H9 (cell line): ENCODE data around the gene MED13L. TPM values are rescaled to one million over a fixed set of nuclear protein-coding genes. Genes with fewer than 3 reads are reported as not detected.

Source experiments
- DNase-seq: peaks from one replicate; pipeline ENCODE4 v3.0.0-alpha.2; 2017
- H2AFZ ChIP-seq: one replicate; pipeline ENCODE4 v1.6.1; 2013; ENCODE audit warnings: mild to moderate bottlenecking, low read length, control low read depth, moderate library complexity
- H2AK5ac ChIP-seq: 2 replicates; pipeline ENCODE4 v1.6.1; 2013; ENCODE audit warnings: low read length, control low read depth, mixed read lengths; ENCODE audit not compliant: insufficient read length
- H2BK120ac ChIP-seq: one replicate; pipeline ENCODE4 v1.6.1; 2013; ENCODE audit warnings: low read depth, mild to moderate bottlenecking, low read length, control low read depth, inconsistent platforms; ENCODE audit not compliant: poor library complexity, severe bottlenecking
- H2BK12ac ChIP-seq: 2 replicates; pipeline ENCODE4 v1.6.1; 2013; ENCODE audit warnings: low read length, control low read depth, mixed read lengths, low read depth; ENCODE audit not compliant: insufficient read length
- H2BK15ac ChIP-seq: 2 replicates; pipeline ENCODE4 v1.6.1; 2013; ENCODE audit warnings: low read depth, low read length, control low read depth
- H2BK20ac ChIP-seq: one replicate; pipeline ENCODE4 v1.6.1; 2013; ENCODE audit warnings: low read depth, mild to moderate bottlenecking, low read length, control low read depth, inconsistent platforms; ENCODE audit not compliant: poor library complexity, severe bottlenecking
- H2BK5ac ChIP-seq: 2 replicates; pipeline ENCODE4 v1.6.1; 2013; ENCODE audit warnings: low read length, control low read depth, mixed read lengths; ENCODE audit not compliant: insufficient read length
- H3K14ac ChIP-seq: 2 replicates; pipeline ENCODE4 v1.6.1; 2013; ENCODE audit warnings: low read length, control low read depth; ENCODE audit not compliant: insufficient read depth
- H3K18ac ChIP-seq: 2 replicates; pipeline ENCODE4 v1.6.1; 2013; ENCODE audit warnings: low read depth, mild to moderate bottlenecking, mixed read lengths, low read length, control low read depth; ENCODE audit not compliant: insufficient read length
- H3K23ac ChIP-seq: 2 replicates; pipeline ENCODE4 v1.6.1; 2013; ENCODE audit warnings: low read length, control low read depth, mixed read lengths, low read depth; ENCODE audit not compliant: insufficient read length
- H3K23me2 ChIP-seq: 2 replicates; pipeline ENCODE4 v1.6.1; 2013; ENCODE audit warnings: low read depth, mild to moderate bottlenecking, mixed read lengths, low read length, control low read depth; ENCODE audit not compliant: insufficient read length, poor library complexity, severe bottlenecking
- H3K27ac ChIP-seq: 2 replicates; pipeline ENCODE4 v1.5.1; 2013; ENCODE audit warnings: low read length, control low read depth, mixed read lengths, low read depth; ENCODE audit not compliant: insufficient read length
- H3K27me3 ChIP-seq: 2 replicates; pipeline ENCODE4 v1.6.1; 2013; ENCODE audit warnings: low read length, control low read depth, inconsistent platforms; ENCODE audit not compliant: insufficient read depth
- H3K4ac ChIP-seq: 2 replicates; pipeline ENCODE4 v1.6.1; 2013; ENCODE audit warnings: low read depth, mild to moderate bottlenecking, control low read depth, inconsistent platforms, low read length, moderate library complexity
- H3K4me1 ChIP-seq: 2 replicates; pipeline ENCODE4 v1.6.1; 2013; ENCODE audit warnings: low read length, control low read depth, inconsistent platforms; ENCODE audit not compliant: insufficient read depth
- H3K4me2 ChIP-seq: 2 replicates; pipeline ENCODE4 v1.6.1; 2013; ENCODE audit warnings: low read length, control low read depth, mixed read lengths; ENCODE audit not compliant: insufficient read length, insufficient read depth
- H3K56ac ChIP-seq: 2 replicates; pipeline ENCODE4 v1.6.1; 2013; ENCODE audit warnings: low read depth, mild to moderate bottlenecking, mixed read lengths, low read length, control low read depth; ENCODE audit not compliant: insufficient read length
- H3K79me1 ChIP-seq: 2 replicates; pipeline ENCODE4 v1.6.1; 2013; ENCODE audit warnings: low read depth, mild to moderate bottlenecking, moderate library complexity, low read length, control low read depth, inconsistent platforms; ENCODE audit not compliant: insufficient read depth, poor library complexity, severe bottlenecking
- H3K79me2 ChIP-seq: 2 replicates; pipeline ENCODE4 v1.6.1; 2013; ENCODE audit warnings: low read length, control low read depth, inconsistent platforms; ENCODE audit not compliant: insufficient read depth
- H3K9ac ChIP-seq: 2 replicates; pipeline ENCODE4 v1.6.1; 2013; ENCODE audit warnings: low read length, control low read depth, mixed read lengths; ENCODE audit not compliant: insufficient read length; ENCODE audit errors: extremely low read depth
- H3K9me3 ChIP-seq: one replicate; pipeline ENCODE4 v1.6.1; 2013; ENCODE audit warnings: low read depth, low read length, inconsistent platforms; ENCODE audit not compliant: control insufficient read depth
- H3T11ph ChIP-seq: one replicate; pipeline ENCODE4 v1.6.1; 2013; ENCODE audit warnings: mild to moderate bottlenecking, low read length, control low read depth, inconsistent platforms
- H4K20me1 ChIP-seq: one replicate; pipeline ENCODE4 v1.6.1; 2013; ENCODE audit not compliant: control insufficient read depth, insufficient read length, insufficient read depth
- H4K5ac ChIP-seq: 2 replicates; pipeline ENCODE4 v1.6.1; 2013; ENCODE audit warnings: low read depth, mild to moderate bottlenecking, mixed read lengths, low read length, control low read depth; ENCODE audit not compliant: insufficient read length
- H4K8ac ChIP-seq: replicated peaks from 2 replicates; pipeline ENCODE4 v1.6.1; 2013; ENCODE audit warnings: low read length, control low read depth, mixed read lengths, low read depth; ENCODE audit not compliant: insufficient read length
- H4K91ac ChIP-seq: 2 replicates; pipeline ENCODE4 v1.6.1; 2013; ENCODE audit warnings: low read depth, mild to moderate bottlenecking, moderate library complexity, mixed read lengths, low read length, control low read depth; ENCODE audit not compliant: insufficient read length
- H3K27ac Mint-ChIP-seq, 3 experiments: 2 replicates in 2 of 3; 3 replicates in 1 of 3; pipeline ENCODE4 v1.8.0; 2020 to 2021; ENCODE audit warnings: mixed read lengths in 3 of 3, mild to moderate bottlenecking in 1 of 3, moderate library complexity in 1 of 3
- H3K27me3 Mint-ChIP-seq: 2 replicates; pipeline ENCODE4 v1.8.0; 2021; ENCODE audit warnings: low read depth, mild to moderate bottlenecking, moderate library complexity, mixed read lengths
- H3K36me3 Mint-ChIP-seq, 3 experiments: 2 replicates in 2 of 3; 3 replicates in 1 of 3; pipeline ENCODE4 v1.8.0; 2020 to 2021; ENCODE audit warnings: low read depth in 3 of 3, mixed read lengths in 3 of 3; ENCODE audit not compliant: insufficient read depth in 1 of 3
- H3K4me1 Mint-ChIP-seq, 2 experiments: 2 replicates each; pipeline ENCODE4 v1.8.0; 2020; ENCODE audit warnings: mixed read lengths in 2 of 2
- H3K4me3 Mint-ChIP-seq, 2 experiments: 2 replicates in 1 of 2; 3 replicates in 1 of 2; pipeline ENCODE4 v1.8.0; 2020 to 2021; ENCODE audit warnings: mild to moderate bottlenecking in 2 of 2, mixed read lengths in 2 of 2, moderate library complexity in 1 of 2
- H3K9me3 Mint-ChIP-seq, 2 experiments: 2 replicates in 1 of 2; 3 replicates in 1 of 2; pipeline ENCODE4 v1.8.0; 2020; ENCODE audit warnings: mild to moderate bottlenecking in 2 of 2, mixed read lengths in 2 of 2, moderate library complexity in 1 of 2
- CTCF ChIP-seq: fragments of 200-600 bp; sonication (generic); conservative IDR thresholded peaks from 3 replicates; pipeline ENCODE4 v1.8.0; 2021; ENCODE audit warnings: antibody characterized with exemption, mild to moderate bottlenecking
- WGBS: extraction: QIAGEN DNeasy Blood & Tissue Kit; methylation state at CpG from one replicate; pipeline ENCODE4 v1.1.7; 2013; ENCODE audit warnings: missing lambda C conversion rate, low lambda C conversion rate, mixed read lengths; ENCODE audit not compliant: insufficient read length; ENCODE audit errors: extremely low coverage; 5-methylcytosine and 5-hydroxymethylcytosine counted together
- total RNA-seq: library from RNA; stranded (reverse); gene quantifications from 2 replicates; pipeline ENCODE4 v1.2.1, GENCODE V29; 2021

MED13L gene
- total RNA-seq, 1 experiment from 2014 or later, result 52.4 TPM

- no peak overlapping the region for H2AFZ ChIP-seq
- H3K18ac ChIP-seq, result no peak overlapping the region
- Mint-ChIP-seq H3K27ac (no peak overlapping the region), H3K27me3 (peaks cover 6% of the 10 kb centered on the region), H3K4me3 (no peak overlapping the region), H3K36me3 (no peaks in the 10 kb centered on the region), H3K9me3 (peaks cover 0 to 2% of the 10 kb centered on the region in 2 experiments; a peak in 1 of 5 replicates), H3K4me1 (0 out of 4 replicates have a peak, but pooled peaks cover 0 to 5% of the 10 kb centered on the region in 2 experiments)
- no peak overlapping the region for H2BK120ac ChIP-seq
- H3K23ac ChIP-seq, result no peak overlapping the region
- no peak overlapping the region for H2AK5ac ChIP-seq
- H3K27me3 ChIP-seq, result no peaks in the 10 kb centered on the region
- WGBS, result no CpG with 5 or more reads among the region's 6 CpGs
- no peak overlapping the region for H3K14ac ChIP-seq
- no peak overlapping the region for H2BK12ac ChIP-seq
- H3K4ac ChIP-seq, result no peak overlapping the region
- H4K20me1 ChIP-seq, result no peaks in the 10 kb centered on the region
- H3T11ph ChIP-seq, result no peak overlapping the region
- no peak overlapping the region for H2BK15ac ChIP-seq
- no peak overlapping the region for H3K9ac ChIP-seq
- H4K8ac ChIP-seq, result no peak overlapping the region
- H3K4me2 ChIP-seq, result no peak overlapping the region
- H3K79me1 ChIP-seq, result no peaks in the 10 kb centered on the region
- H3K4me1 ChIP-seq, result no peaks in the 10 kb centered on the region
- no peak for TF ChIP-seq CTCF
- H3K9me3 ChIP-seq, result no peaks in the 10 kb centered on the region
- H4K5ac ChIP-seq, result no peak overlapping the region
- no peak overlapping the region for H2BK5ac ChIP-seq
- no peaks in the 10 kb centered on the region for H3K23me2 ChIP-seq
- no peak overlapping the region for H4K91ac ChIP-seq
- DNase-seq, result no peak
- H3K27ac ChIP-seq, result no peak overlapping the region
- no peak overlapping the region for H2BK20ac ChIP-seq
- no peak overlapping the region for H3K56ac ChIP-seq
- H3K79me2 ChIP-seq, result no peaks in the 10 kb centered on the region
Observed at GRCh38 chr12:116321913-116322312, 44.4 kb upstream of the MED13L start.
